ENCODE data around the gene SLC24A1. TPM values are rescaled to one million over a fixed set of nuclear protein-coding genes. Genes with fewer than 3 reads are reported as not detected.

SLC24A1 gene
- total and polyA plus RNA-seq, 12 donors = 1.2 to 5.3 (median 2.0) TPM

- H3K9me3 ChIP-seq = no peaks in the 10 kb centered on the region
- intact Hi-C loops (cut with DNase I) = loop anchor here in 3 of 10 donors (10.0 kb wide), 3 partner anchors 201 to 641 kb away; no protein-coding TSS in a partner anchor
- WGBS, 2 donors = 92 to 95% methylated on average over 4 of the region's 4 CpGs
- H3K27me3 ChIP-seq = no peaks in the 10 kb centered on the region
- no peak overlapping the region for H3K4me3 ChIP-seq
- no peak for TF ChIP-seq CTCF (IDR thresholded peaks at IDR 0.05)
- peaks cover 0 to 18% (median 12%) of the 10 kb centered on the region in 9 donors for H3K4me1 ChIP-seq
- DNase-seq (no peak), ATAC-seq (no peak)
- no peak overlapping the region for H3K27ac ChIP-seq
- H3K36me3 ChIP-seq = no peaks in the 10 kb centered on the region
Measured at GRCh38 chr15:65644282-65644681, 22.5 kb downstream of the SLC24A1 start.

- DNase-seq (no peak), ATAC-seq (no peak)
- no peak for TF ChIP-seq CTCF (IDR thresholded peaks at IDR 0.05)
- Histone ChIP-seq H3K4me1 (peaks cover 0 to 18% (median 12%) of the 10 kb centered on the region in 9 donors), H3K9me3 (no peaks in the 10 kb centered on the region), H3K36me3 (peaks cover 0 to under 1% (median 0%) of the 10 kb centered on the region in 9 donors), H3K4me3 (no peak overlapping the region), H3K27ac (no peak overlapping the region), H3K27me3 (no peaks in the 10 kb centered on the region)
- WGBS, 2 donors = 94% methylated on average over 4 of the region's 4 CpGs
- intact Hi-C loops (cut with DNase I) = loop anchor here in 3 of 10 donors (10.0 kb wide), 3 partner anchors 199 to 639 kb away; no protein-coding TSS in a partner anchor
Measured at GRCh38 chr15:65645392-65645791, 23.7 kb downstream of the SLC24A1 start.

GRCh38 chr15:65646486-65646885 is 24.7 kb downstream of the SLC24A1 start:
- peaks cover 0 to 18% (median 11%) of the 10 kb centered on the region in 9 donors for H3K4me1 ChIP-seq
- no peaks in the 10 kb centered on the region for H3K9me3 ChIP-seq
- no peak for DNase-seq
- intact Hi-C loops (cut with DNase I) = loop anchor here in 3 of 10 donors (10.0 kb wide), 3 partner anchors 198 to 638 kb away; no protein-coding TSS in a partner anchor
- no peak for TF ChIP-seq CTCF (IDR thresholded peaks at IDR 0.05)
- H3K36me3 ChIP-seq = peaks cover 0 to 12% (median 0%) of the 10 kb centered on the region in 9 donors
- H3K4me3 ChIP-seq = no peak overlapping the region
- 96 to 97% methylated on average over 4 of the region's 4 CpGs for WGBS, 2 donors
- no peaks in the 10 kb centered on the region for H3K27me3 ChIP-seq
- H3K27ac ChIP-seq = no peak overlapping the region
- no peak for ATAC-seq

DNA sequence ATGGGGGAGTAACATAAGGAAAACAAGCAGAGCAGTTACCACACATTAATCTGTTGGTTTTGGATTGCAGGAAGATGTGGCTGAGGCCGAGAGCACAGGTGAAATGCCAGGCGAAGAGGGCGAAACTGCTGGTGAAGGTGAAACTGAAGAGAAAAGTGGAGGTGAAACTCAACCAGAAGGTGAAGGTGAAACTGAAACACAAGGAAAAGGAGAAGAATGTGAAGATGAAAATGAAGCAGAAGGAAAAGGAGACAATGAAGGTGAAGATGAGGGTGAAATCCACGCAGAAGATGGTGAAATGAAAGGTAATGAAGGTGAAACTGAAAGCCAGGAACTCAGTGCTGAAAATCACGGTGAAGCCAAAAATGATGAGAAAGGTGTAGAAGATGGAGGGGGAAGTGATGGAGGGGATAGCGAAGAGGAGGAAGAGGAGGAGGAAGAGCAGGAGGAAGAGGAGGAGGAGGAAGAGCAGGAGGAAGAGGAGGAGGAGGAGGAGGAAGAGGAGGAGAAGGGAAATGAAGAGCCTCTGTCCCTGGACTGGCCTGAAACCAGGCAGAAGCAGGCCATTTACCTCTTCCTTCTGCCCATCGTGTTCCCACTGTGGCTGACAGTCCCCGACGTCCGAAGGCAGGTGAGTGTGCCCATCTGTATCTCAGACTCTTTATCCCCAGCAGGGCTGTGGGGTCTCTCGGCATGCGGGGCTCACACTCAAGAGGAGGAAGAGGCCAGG is 28.7 kb downstream of the SLC24A1 start:
- no peaks in the 10 kb centered on the region for H3K9me3 ChIP-seq
- intact Hi-C loops (cut with DNase I) = no loop called here
- H3K36me3 ChIP-seq = peaks cover 0 to 48% (median 0%) of the 10 kb centered on the region in 9 donors
- H3K27ac ChIP-seq = no peak overlapping the region
- ATAC-seq (no peak), DNase-seq (no peak)
- no peak overlapping the region for H3K4me3 ChIP-seq
- H3K4me1 ChIP-seq = peaks cover 0 to 6% (median 0%) of the 10 kb centered on the region in 9 donors
- no peaks in the 10 kb centered on the region for H3K27me3 ChIP-seq
- WGBS, 2 donors = 94 to 95% methylated on average over 12 of the region's 12 CpGs
- TF ChIP-seq CTCF (IDR thresholded peaks at IDR 0.05) = no peak

Measured in heart right ventricle (tissue), 16 donors.